A549 (cell line): ENCODE data around the gene ZDHHC24. TPM values are rescaled to one million over a fixed set of nuclear protein-coding genes. Genes with fewer than 3 reads are reported as not detected.
"Not testable (repeated sequence)": the region's sequence is repeated elsewhere in the genome, so short reads cannot be mapped to it uniquely, and the experiment has no call there.

Experiments
- ATAC-seq, 2 experiments: fragments of 200-7000 bp in 1 of 2; fragments of >200 bp in 1 of 2; cut with Nextera tagmentation in 1 of 2; cut with Tn5 transposase in 1 of 2; 3 replicates each; pipeline versions ENCODE4 v1.8.0 to v1.9.1; 2018 to 2020; ENCODE audit warnings: mild to moderate bottlenecking in 1 of 2, moderate library complexity in 1 of 2
- CTCF ChIA-PET: fragments of 300-600 bp; sonication (Branson Sonifier 250); formaldehyde crosslinking; extraction: SDS; loops from one replicate; lab custom pipeline; 2021; ENCODE audit warnings: antibody characterized with exemption, inconsistent platforms; lab: Yijun Ruan, JAX
- POLR2A ChIA-PET: fragments of 350-600 bp; formaldehyde crosslinking; extraction: SDS; loops from one replicate; lab custom pipeline; 2021; ENCODE audit warnings: antibody characterized with exemption, inconsistent platforms; lab: Yijun Ruan, JAX
- DNase-seq, 2 experiments: peaks; one replicate each; pipeline versions ENCODE4 v3.0.0 to v3.0.0-alpha.2; 2011 to 2016; ENCODE audit warnings: low read depth in 1 of 2, low spot score in 1 of 2
- FAIRE-seq: peaks from 2 replicates; lab custom pipeline; 2011; peaks lifted over from hg19 to GRCh38; lab: Jason Lieb, UNC
- H3K27ac ChIP-seq, 2 experiments: fragments of >200 bp; sonication (Bioruptor Twin); formaldehyde crosslinking; 3 replicates each; pipeline ENCODE4 v1.5.1; 2016 to 2017
- H3K4me1 ChIP-seq: fragments of >200 bp; sonication (Bioruptor Twin); formaldehyde crosslinking; 3 replicates; pipeline ENCODE4 v1.6.1; 2016
- H3K4me2 ChIP-seq: fragments of >200 bp; sonication (Bioruptor Twin); formaldehyde crosslinking; 3 replicates; pipeline ENCODE4 v1.6.1; 2016
- H3K4me3 ChIP-seq: fragments of >200 bp; sonication (Bioruptor Twin); formaldehyde crosslinking; 3 replicates; pipeline ENCODE4 v1.5.1; 2016
- H3K9me3 ChIP-seq: fragments of >200 bp; sonication (Bioruptor Twin); formaldehyde crosslinking; 3 replicates; pipeline ENCODE4 v1.6.1; 2016
- CBX2 ChIP-seq: fragments of 200-600 bp; sonication (generic); IDR thresholded peaks from 2 replicates; pipeline ENCODE4 v1.6.1; 2016; ENCODE audit warnings: low read depth, mild to moderate bottlenecking, borderline replicate concordance
- CEBPB ChIP-seq, 2 experiments: fragments of >200 bp in 1 of 2; sonication (Bioruptor Twin) in 1 of 2; formaldehyde crosslinking in 1 of 2; IDR thresholded peaks; 2 replicates each; pipeline ENCODE4 v1.6.1; 2012 to 2016
- CHD2 ChIP-seq: fragments of 150-350 bp; IDR thresholded peaks from 2 replicates; pipeline ENCODE4 v1.6.1; 2014; ENCODE audit warnings: low read length; ENCODE audit not compliant: partially characterized antibody
- CHD4 ChIP-seq: fragments of 200-600 bp; sonication (generic); IDR thresholded peaks from 2 replicates; pipeline ENCODE4 v1.6.1; 2016; ENCODE audit warnings: antibody characterized with exemption, mild to moderate bottlenecking, borderline replicate concordance
- EHF ChIP-seq: fragments of 250-450 bp; sonication (Bioruptor Pico); IDR thresholded peaks from 2 replicates; pipeline ENCODE4 v1.5.0; 2020; ENCODE audit warnings: mild to moderate bottlenecking
- ESRRA ChIP-seq: fragments of 150-350 bp; IDR thresholded peaks from 2 replicates; pipeline ENCODE4 v1.6.1; 2014; ENCODE audit warnings: mild to moderate bottlenecking, low read length, borderline replicate concordance
- FOSB ChIP-seq: fragments of 250-450 bp; sonication (Bioruptor Pico); IDR thresholded peaks from 2 replicates; pipeline ENCODE4 v1.5.0; 2020; ENCODE audit warnings: mild to moderate bottlenecking, moderate library complexity
- FOXS1 ChIP-seq: fragments of 250-450 bp; sonication (Bioruptor Pico); IDR thresholded peaks from 2 replicates; pipeline ENCODE4 v1.5.0; 2020; ENCODE audit warnings: mild to moderate bottlenecking, moderate library complexity
- HDAC2 ChIP-seq: fragments of 200-600 bp; sonication (generic); IDR thresholded peaks from 2 replicates; pipeline ENCODE4 v1.6.1; 2016
- JUNB ChIP-seq: fragments of >200 bp; sonication (Bioruptor Twin); formaldehyde crosslinking; IDR thresholded peaks from 2 replicates; pipeline ENCODE4 v1.6.1; 2016
- KDM1A ChIP-seq: fragments of 200-600 bp; sonication (generic); IDR thresholded peaks from 2 replicates; pipeline ENCODE4 v1.6.1; 2016; ENCODE audit warnings: low read depth, mild to moderate bottlenecking
- KDM5A ChIP-seq: fragments of 200-600 bp; sonication (generic); IDR thresholded peaks from 2 replicates; pipeline ENCODE4 v1.6.1; 2016; ENCODE audit warnings: antibody characterized with exemption, mild to moderate bottlenecking
- MYC ChIP-seq: IDR thresholded peaks from 2 replicates; pipeline ENCODE4 v1.6.1; 2012; ENCODE audit warnings: mild to moderate bottlenecking, inconsistent platforms, low read length, improper control_type of control experiment, borderline replicate concordance
- NFE2L2 ChIP-seq: fragments of 150-350 bp; conservative IDR thresholded peaks from 2 replicates; pipeline ENCODE4 v1.6.1; 2014; ENCODE audit warnings: low read length
- TFCP2L1 ChIP-seq: fragments of 250-450 bp; sonication (Bioruptor Pico); IDR thresholded peaks from 2 replicates; pipeline ENCODE4 v1.5.0; 2021; ENCODE audit warnings: mild to moderate bottlenecking
- ZC3H11A ChIP-seq: fragments of 450-650 bp; IDR thresholded peaks from 2 replicates; pipeline ENCODE4 v1.6.1; 2014; ENCODE audit warnings: antibody characterized with exemption, mild to moderate bottlenecking
- ZSCAN20 ChIP-seq: fragments of 250-450 bp; sonication (Bioruptor Pico); IDR thresholded peaks from 2 replicates; pipeline ENCODE4 v1.8.0; 2022; ENCODE audit warnings: mild to moderate bottlenecking, moderate library complexity
- WGBS: methylation state at CpG from one replicate; pipeline ENCODE4 v1.1.6; 2017; ENCODE audit errors: missing lambda C conversion rate; 5-methylcytosine and 5-hydroxymethylcytosine counted together
- polyA plus RNA-seq, 4 experiments: library from polyadenylated mRNA; depleted of rRNA in 3 of 4; stranded (reverse); fragments of >200 nt; fragmentation: RNase III in 1 of 4; extraction: RNeasy Plus Mini Kit Qiagen cat#74134 plus additional on column Dnase treatment in 1 of 4; gene quantifications; 2 replicates in 3 of 4; 3 replicates in 1 of 4; pipeline ENCODE4 v1.2.3, GENCODE V29; 2011 to 2017
- TF ChIP-seq, protein P1 (sequence below): fragments of 200-600 bp; sonication (generic); IDR thresholded peaks from 2 replicates; pipeline ENCODE4 v1.6.1; 2016; ENCODE audit warnings: antibody characterized with exemption, mild to moderate bottlenecking, moderate library complexity
- TF ChIP-seq, protein P2 (sequence below): fragments of >200 bp; sonication (Bioruptor Twin); formaldehyde crosslinking; IDR thresholded peaks from 3 replicates; pipeline ENCODE4 v1.6.1; 2016

ZDHHC24 gene
- polyA plus RNA-seq, 2 of the 4 experiments (the other 2 are of a cell fraction), result 8.6 to 8.7 TPM

GRCh38 chr11:66542362-66542761 lies 3.5 kb downstream of the ZDHHC24 start:
- no peak overlapping the region for H3K4me3 ChIP-seq
- FAIRE-seq, result no peak
- WGBS, result 89% methylated on average over 10 of the region's 10 CpGs
- ChIA-PET CTCF (interaction anchor here (1.3 to 1.5 kb wide), 2 partner anchors 12 to 133 kb away, joined by 4 to 5 read pairs; no protein-coding TSS in a partner anchor), POLR2A (interaction anchor here (0.5 to 1.8 kb wide), 3 partner anchors 10 to 62 kb away, joined by 3 to 7 read pairs (median 3); partner anchors contain the start of gene DPP3)
- no peak for DNase-seq
- no peak overlapping the region for H3K4me2 ChIP-seq
- H3K4me1 ChIP-seq, result peaks cover 17% of the 10 kb centered on the region
- no peak overlapping the region for H3K27ac ChIP-seq
- TF ChIP-seq KDM5A (no peak), TFCP2L1 (CRISPR knock-in tag) (no peak), EHF (CRISPR knock-in tag) (no peak), NFE2L2 (no peak), FOSB (CRISPR knock-in tag) (no peak), ZC3H11A (no peak), ZSCAN20 (CRISPR knock-in tag) (no peak), ESRRA (no peak)
- TF ChIP-seq, protein P1, sequence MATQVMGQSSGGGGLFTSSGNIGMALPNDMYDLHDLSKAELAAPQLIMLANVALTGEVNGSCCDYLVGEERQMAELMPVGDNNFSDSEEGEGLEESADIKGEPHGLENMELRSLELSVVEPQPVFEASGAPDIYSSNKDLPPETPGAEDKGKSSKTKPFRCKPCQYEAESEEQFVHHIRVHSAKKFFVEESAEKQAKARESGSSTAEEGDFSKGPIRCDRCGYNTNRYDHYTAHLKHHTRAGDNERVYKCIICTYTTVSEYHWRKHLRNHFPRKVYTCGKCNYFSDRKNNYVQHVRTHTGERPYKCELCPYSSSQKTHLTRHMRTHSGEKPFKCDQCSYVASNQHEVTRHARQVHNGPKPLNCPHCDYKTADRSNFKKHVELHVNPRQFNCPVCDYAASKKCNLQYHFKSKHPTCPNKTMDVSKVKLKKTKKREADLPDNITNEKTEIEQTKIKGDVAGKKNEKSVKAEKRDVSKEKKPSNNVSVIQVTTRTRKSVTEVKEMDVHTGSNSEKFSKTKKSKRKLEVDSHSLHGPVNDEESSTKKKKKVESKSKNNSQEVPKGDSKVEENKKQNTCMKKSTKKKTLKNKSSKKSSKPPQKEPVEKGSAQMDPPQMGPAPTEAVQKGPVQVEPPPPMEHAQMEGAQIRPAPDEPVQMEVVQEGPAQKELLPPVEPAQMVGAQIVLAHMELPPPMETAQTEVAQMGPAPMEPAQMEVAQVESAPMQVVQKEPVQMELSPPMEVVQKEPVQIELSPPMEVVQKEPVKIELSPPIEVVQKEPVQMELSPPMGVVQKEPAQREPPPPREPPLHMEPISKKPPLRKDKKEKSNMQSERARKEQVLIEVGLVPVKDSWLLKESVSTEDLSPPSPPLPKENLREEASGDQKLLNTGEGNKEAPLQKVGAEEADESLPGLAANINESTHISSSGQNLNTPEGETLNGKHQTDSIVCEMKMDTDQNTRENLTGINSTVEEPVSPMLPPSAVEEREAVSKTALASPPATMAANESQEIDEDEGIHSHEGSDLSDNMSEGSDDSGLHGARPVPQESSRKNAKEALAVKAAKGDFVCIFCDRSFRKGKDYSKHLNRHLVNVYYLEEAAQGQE, result no peak
- no peaks in the 10 kb centered on the region for H3K9me3 ChIP-seq
- ATAC-seq, result no peak

DNA sequence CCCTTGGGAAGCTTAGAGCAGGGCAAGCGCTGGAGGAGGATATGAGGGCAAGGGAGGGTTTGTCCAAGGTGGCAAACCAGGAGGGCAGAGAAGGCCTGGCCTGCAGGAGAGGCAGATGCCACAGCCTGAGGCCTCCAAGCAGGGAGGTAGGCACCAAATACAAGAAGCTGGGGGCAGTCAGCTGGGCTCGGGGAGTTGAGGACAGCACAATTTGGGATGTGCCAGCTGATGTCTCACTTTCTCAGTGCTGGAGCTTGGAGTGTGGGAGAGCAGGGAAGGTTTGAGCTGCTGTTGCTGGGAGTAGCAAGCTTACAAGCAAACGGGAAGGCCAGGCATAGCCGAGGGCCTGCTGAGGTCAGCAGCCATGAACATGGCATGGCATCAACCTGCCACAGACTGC lies 4.0 kb downstream of the ZDHHC24 start:
- no peak overlapping the region for H3K27ac ChIP-seq
- CTCF ChIA-PET, result interaction anchor here (0.5 to 1.5 kb wide), 2 partner anchors 12 to 56 kb away, joined by 4 read pairs; no protein-coding TSS in a partner anchor
- TF ChIP-seq CHD4 (no peak), JUNB (no peak), CEBPB (IDR thresholded peaks at IDR 0.05) (no peak), MYC (no peak), CHD2 (no peak), CBX2 (no peak), KDM5A (no peak), KDM1A (no peak), ZC3H11A (no peak), NFE2L2 (no peak), FOXS1 (no peak), HDAC2 (no peak)
- TF ChIP-seq, protein P2, sequence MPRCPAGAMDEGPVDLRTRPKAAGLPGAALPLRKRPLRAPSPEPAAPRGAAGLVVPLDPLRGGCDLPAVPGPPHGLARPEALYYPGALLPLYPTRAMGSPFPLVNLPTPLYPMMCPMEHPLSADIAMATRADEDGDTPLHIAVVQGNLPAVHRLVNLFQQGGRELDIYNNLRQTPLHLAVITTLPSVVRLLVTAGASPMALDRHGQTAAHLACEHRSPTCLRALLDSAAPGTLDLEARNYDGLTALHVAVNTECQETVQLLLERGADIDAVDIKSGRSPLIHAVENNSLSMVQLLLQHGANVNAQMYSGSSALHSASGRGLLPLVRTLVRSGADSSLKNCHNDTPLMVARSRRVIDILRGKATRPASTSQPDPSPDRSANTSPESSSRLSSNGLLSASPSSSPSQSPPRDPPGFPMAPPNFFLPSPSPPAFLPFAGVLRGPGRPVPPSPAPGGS, result no peak
- H3K4me3 ChIP-seq, result no peak overlapping the region
- POLR2A ChIA-PET, result interaction anchor here (0.5 to 1.8 kb wide), 3 partner anchors 9 to 62 kb away, joined by 3 to 7 read pairs (median 3); partner anchors contain the start of gene DPP3
- FAIRE-seq (no peak), DNase-seq (no peak), ATAC-seq (no peak)
- no peak overlapping the region for H3K4me2 ChIP-seq
- WGBS, result 84% methylated on average over 4 of the region's 4 CpGs
- H3K9me3 ChIP-seq, result no peaks in the 10 kb centered on the region
- H3K4me1 ChIP-seq, result peaks cover 12% of the 10 kb centered on the region

DNA sequence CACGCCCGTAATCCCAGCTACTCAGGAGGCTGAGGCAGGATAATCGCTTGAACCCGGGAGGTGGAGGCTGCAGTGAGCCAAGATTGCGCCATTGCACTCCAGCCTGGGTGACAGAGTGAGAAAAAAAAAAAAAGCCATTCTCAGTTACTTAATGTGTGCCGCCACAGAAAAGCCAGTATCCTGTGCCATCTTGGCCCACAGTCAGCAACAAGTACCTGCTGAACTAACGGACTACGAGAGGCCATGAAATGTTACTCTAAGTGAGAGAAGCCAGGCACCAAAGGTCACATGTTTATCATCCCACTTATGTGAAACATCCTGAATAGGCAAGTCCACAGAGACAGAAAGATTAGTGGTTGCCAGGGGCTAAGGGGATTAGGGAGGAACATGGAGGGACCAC lies 5.2 kb downstream of the ZDHHC24 start:
- H3K4me1 ChIP-seq, H3K9me3 ChIP-seq, FAIRE-seq, H3K4me3 ChIP-seq, H3K4me2 ChIP-seq, H3K27ac ChIP-seq, POLR2A ChIA-PET, CTCF ChIA-PET, ATAC-seq, DNase-seq: not testable (repeated sequence)
- WGBS, result 93% methylated on average over 8 of the region's 8 CpGs
